Epithelial cell of prostate (primary cell): Measurements from ENCODE around the gene MTUS2.

Experiments
- DNase-seq: peaks from one replicate; pipeline ENCODE4 v3.0.0-alpha.2; 2011; ENCODE audit warnings: low read depth, low spot score
- H3K27ac ChIP-seq: fragments of 450-650 bp; 2 replicates; pipeline ENCODE4 v1.5.1; 2017; ENCODE audit warnings: mild to moderate bottlenecking

The MTUS2 gene

DNA sequence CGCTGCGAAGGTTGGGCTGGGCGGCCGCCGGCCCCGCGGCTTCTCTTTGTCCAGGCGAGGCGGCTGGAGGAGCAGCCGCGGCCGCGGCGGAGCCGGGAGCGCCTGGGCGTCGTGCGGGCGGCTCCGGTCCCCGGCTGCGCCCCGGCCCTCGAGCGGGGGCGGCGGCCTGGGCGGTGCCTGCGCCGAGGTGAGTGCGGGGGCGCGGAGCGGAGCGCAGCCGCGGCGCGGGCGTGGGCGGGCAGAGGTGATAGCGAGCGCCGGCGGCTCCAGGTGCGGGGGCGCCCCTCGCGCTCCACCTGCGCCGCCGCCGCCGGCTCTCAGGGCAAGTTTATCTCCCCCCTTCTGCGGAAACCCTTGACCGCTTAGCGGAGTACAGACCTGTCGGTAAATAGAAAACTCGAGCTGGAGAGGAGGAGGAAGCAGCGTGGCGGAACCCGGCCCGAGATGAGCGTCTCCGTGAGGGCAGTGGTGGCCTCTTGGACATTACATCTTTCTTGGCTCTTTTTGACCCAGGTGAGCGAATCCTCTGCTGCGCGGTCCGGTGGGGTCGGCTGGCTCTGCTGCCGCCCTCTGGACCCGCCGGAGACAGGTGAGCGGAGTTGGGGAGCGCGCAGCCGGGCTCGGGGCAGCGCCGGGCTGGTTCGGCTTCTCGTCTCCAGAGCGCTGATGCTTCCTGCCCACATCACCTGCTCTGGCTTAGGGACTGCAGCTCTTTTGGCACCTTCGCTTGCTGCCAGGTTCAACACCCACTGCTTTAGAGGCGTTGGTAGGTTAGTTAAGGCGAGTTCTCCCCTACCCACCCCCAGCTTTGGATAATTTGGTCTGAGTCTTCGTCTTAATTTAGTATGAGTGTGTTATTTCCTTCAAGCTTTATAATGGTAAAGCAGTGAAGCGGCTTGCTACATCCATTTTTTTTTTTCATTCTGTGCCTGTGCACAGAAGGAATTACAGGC, at the start of gene MTUS2:
Gene MTUS2 (plus strand): TSS at position 241 of the 953 bp plus-strand sequence.
- DNase-seq, result no peak
- no peak within 1 kb of the TSS for H3K27ac ChIP-seq

- DNase-seq, result no peak
- no peak overlapping the region for H3K27ac ChIP-seq
Measured at GRCh38 chr13:28778308-28779215, 41.6 kb upstream of the MTUS2 start.

GRCh38 chr13:28792992-28793391, 27.1 kb upstream of the MTUS2 start:
- DNase-seq, result no peak
- no peak overlapping the region for H3K27ac ChIP-seq

DNA sequence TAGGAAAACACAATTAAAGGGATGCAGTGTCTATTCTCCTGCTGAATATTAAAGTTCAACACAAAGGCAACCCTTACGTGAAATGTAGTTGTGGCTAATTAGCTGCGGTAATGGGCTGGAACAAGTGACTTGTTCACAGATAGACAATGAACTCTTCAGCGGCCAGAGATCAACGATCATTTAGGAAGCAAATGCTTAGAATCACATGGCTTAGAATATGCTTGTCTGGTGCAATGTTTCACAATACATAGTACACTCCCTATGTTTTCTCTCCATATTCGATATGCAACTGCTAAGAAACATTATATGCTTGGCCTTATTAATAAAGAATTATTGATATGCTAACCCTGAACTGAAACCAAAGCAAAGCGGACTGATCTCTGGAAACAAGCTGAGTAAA, 25.7 kb upstream of the MTUS2 start:
- no peak for DNase-seq
- no peak overlapping the region for H3K27ac ChIP-seq

DNA sequence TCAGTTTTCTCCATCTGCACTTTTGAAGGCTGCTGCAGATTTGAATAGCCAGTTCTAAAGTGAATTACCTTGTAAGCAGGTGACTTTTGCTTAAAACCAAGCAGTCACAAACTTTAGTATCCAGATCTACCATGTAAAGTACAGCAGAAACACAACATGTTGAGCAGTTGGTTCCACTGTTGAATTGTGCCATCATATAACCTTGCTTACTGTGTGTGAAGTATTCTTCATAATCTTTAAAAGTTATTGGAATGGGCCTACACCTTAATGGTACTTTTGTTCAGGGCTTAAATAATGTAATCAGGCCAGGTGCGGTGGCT, 23.2 kb upstream of the MTUS2 start:
- no peak overlapping the region for H3K27ac ChIP-seq
- DNase-seq, result no peak

GRCh38 chr13:28805193-28805819, 14.8 kb upstream of the MTUS2 start:
- no peak for DNase-seq
- no peak overlapping the region for H3K27ac ChIP-seq

GRCh38 chr13:28817204-28817603, 2.9 kb upstream of the MTUS2 start:
- DNase-seq, result no peak

DNA sequence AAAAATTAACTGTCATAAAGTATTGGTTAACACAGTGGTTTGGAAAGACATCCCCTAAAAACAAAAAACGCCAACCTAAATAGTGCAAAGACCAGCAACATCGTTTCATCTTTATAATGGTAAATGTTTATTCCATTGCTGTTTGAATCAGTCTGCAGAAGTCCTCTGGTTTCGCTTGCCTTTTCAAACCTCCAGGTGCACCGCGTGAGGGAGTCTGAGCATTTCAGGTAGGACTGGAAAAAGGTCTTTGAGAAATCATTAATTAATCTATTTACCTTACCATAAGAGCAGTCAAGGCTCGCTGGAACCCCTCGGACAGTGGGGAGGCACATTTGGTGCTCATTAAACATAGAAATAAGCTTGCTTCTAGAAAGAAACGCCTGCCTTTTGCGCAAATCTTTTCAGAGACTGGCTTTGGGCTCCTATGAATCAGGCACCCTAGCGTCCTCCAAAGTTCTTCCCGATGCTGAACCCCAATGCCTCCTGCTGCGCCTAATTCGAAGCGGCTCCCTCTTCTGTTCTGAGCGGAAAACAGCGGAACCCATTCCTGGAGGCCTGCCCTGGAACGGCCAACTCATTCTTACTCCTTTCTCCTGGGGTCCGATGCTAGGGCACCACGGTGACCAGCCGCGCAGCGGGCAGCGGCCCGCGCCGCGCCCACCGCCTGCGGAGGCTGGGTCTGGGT, 951 bp upstream of the MTUS2 start:
- H3K27ac ChIP-seq, result no peak overlapping the region
- DNase-seq, result no peak

More at GRCh38 chr13:28817204-28817603, 2.9 kb upstream of the MTUS2 start:
- H3K27ac ChIP-seq, result no peak overlapping the region

GRCh38 chr13:28819735-28820098, 422 bp upstream of the MTUS2 start:
- DNase-seq, result no peak
- H3K27ac ChIP-seq, result no peak overlapping the region

DNA sequence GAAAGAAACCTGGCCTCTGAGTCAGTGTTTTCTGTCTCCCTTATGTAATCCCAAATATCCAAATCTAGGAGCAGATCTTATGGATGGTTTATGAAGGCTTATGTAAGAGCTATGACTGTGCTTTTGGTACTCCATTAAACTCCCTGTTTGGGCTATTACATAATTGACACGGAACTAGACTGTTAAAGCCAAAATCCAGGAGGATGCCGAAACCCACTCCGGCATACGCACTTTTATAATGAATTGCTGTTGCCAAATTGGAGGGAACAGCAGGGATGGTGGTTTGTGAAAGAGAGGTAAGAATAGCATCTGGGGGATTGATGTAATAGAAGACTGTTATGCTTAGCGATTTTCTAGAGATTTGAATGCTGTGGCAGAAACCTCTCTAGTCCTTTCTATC, 2.0 kb downstream of the MTUS2 start:
- no peak overlapping the region for H3K27ac ChIP-seq
- no peak for DNase-seq

DNA sequence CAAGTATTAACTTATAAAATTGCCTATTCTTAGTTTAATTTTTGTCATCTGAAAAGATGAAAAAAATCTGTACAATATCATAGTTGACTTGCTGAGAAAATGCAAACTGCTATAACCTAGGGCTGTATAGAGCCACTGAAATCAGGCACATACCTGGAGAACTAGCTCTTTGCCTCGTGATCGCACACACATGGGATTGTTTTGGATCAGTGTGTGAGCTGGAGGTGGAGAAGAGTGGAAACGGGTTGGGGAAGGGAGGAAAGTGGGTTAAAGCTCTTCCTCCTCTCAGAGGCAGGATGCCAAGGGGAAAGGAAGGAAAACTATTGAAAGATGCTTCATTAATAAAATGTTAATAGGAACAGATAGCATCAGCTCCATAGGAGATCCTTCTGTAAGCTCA, 2.7 kb downstream of the MTUS2 start:
- no peak overlapping the region for H3K27ac ChIP-seq
- DNase-seq, result no peak

GRCh38 chr13:28825379-28825778, 5.2 kb downstream of the MTUS2 start:
- no peak for DNase-seq
- H3K27ac ChIP-seq, result no peak overlapping the region

DNA sequence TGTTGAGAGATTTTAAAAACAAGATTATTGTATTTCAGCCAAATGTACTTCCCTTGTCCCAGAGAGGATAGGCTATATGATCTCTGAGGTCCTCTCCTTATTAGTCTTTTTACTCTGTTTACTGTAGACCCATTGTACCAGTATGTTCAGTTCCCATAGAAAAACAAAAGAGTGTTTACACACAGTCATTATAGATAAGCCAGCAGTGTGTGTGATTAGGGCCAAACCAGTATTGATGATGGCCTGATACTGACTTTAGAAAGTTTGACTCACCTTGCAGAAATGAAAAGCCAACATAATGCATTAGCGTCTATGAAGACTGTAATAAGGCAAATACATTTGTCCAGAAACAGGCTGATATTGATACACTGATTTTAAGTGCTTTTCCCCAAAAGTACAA, 6.2 kb downstream of the MTUS2 start:
- DNase-seq, result no peak
- no peak overlapping the region for H3K27ac ChIP-seq

DNA sequence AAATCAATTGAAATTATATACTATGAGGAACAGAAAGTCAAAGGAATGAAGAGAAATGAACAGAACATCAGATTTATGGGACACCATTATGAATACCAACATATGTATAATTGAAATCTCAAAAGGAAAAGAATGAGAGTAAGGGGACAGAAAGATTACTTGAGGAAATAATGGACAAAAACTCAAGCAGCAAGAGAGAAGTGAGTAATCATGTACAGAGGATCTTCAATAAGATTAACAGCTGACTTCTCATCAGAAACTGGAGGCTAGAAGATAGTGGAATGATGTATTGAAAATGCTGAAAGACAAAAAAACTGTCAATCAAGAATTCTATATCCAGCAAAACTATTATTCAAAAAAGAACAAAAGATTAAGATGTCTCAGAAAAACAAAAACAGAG, 10.4 kb downstream of the MTUS2 start:
- DNase-seq, result no peak
- no peak overlapping the region for H3K27ac ChIP-seq

DNA sequence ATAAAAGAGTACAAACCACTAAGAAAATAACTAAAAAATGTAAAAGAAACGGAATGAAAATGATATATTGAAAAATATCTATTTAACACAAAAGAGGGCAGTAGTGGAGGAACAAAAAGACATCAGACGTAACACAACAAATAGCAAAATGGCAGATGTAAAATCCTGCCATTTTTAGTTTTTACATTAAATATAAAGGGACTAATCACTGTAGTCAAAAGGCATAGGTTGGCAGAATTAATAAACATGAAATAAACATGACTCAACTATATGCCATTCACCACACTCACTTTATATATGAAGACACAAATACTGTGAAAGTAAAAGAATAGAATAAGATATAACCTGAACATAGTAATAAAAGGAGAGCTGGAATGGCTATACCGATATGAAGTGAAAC, 11.0 kb downstream of the MTUS2 start:
- no peak overlapping the region for H3K27ac ChIP-seq
- DNase-seq, result no peak

DNA sequence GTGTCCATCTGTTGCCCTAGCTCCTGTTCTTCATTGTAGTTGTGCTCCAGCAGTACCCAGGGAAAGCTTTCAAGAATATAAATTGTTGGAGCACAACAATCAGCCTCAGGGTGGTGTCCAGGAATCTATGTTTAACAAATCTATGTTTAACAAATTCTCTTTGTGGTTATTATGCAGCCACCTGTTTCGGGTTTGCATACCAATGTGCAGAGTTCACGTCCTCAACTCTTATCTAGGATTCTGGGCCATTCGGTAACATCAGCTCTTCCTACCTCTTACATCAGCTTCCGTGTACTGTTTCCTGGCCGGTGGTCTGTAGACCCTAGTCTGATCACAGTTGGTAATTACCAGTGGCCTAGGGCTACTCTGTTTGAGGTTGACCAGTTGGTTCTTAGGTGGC, 17.0 kb downstream of the MTUS2 start:
- no peak overlapping the region for H3K27ac ChIP-seq
- DNase-seq, result no peak

GRCh38 chr13:28843639-28844038, 23.5 kb downstream of the MTUS2 start:
- H3K27ac ChIP-seq, result no peak overlapping the region
- no peak for DNase-seq

DNA sequence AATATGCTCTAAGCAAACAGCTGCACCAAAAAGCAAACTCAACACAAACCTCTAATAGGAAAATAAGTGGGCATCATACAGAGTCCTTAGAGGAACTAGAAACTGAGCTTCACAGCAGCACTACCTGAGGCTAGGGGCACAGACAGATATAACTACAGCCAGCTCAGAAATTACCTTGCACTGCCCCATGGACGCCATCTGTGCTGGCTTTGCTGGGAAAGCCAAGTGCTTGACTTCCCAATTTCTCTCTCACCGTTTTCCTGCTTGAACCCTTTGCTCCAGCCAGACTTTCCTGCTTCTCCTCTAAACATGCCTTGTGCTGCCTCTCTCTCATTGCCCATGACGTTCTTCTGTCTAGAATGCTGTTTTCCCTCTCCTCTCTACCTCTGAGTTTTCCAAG, 29.3 kb downstream of the MTUS2 start:
- H3K27ac ChIP-seq, result no peak overlapping the region

DNA sequence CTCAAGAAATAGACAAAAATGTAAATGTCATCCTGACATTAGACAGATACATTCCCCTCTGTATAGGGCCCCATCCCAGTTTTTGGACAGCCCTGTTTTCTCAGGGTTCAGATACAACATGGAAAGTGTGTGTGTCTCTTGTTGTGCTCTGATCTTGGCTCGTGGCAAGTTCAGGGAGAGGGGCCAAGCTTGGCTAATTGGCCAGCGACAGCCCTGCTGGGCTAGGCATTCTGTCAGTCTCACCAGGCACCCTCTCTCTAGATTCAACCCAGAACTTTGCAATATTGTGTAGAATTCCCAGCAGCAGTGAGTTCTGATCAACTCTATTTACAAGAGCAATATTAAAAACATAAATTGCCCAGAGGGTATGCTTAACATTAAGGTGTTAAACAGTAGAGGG, 30.1 kb downstream of the MTUS2 start:
- no peak for DNase-seq
- H3K27ac ChIP-seq, result no peak overlapping the region

More for the DNA sequence above, 29.3 kb downstream of the MTUS2 start:
- no peak for DNase-seq

GRCh38 chr13:28851422-28851821, 31.3 kb downstream of the MTUS2 start:
- H3K27ac ChIP-seq, result no peak overlapping the region
- DNase-seq, result no peak
